ENCODE measurements around the gene SLC39A11. TPM values are rescaled to one million over a fixed set of nuclear protein-coding genes. Genes with fewer than 3 reads are reported as not detected.

Gene SLC39A11
- total and polyA plus RNA-seq, 2 of the 13 experiments (the other 11 are each of a cell fraction or from before 2014, with no cell fraction given): 17.2 to 31.5 TPM

DNA sequence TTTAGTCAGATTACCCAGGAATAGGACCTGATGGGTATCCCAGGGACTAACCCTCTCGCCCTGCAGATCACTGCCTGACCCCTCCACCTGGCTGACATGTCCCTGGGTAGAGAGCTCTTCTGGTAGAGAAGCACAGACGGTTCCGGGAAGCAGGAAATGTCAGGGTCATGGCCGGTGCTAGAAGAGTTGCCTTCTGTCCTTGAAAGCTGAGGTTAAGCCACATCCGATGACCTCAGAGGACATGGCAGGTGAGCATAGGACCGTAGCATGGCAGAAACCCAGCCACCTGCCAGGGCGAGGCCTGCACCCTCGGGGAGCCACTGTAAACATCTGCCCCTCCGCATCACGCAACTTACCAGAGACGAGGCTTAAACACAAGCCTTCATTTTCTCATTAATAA is 488.0 kb downstream of the SLC39A11 start (continued):
- TF ChIP-seq, protein P1, sequence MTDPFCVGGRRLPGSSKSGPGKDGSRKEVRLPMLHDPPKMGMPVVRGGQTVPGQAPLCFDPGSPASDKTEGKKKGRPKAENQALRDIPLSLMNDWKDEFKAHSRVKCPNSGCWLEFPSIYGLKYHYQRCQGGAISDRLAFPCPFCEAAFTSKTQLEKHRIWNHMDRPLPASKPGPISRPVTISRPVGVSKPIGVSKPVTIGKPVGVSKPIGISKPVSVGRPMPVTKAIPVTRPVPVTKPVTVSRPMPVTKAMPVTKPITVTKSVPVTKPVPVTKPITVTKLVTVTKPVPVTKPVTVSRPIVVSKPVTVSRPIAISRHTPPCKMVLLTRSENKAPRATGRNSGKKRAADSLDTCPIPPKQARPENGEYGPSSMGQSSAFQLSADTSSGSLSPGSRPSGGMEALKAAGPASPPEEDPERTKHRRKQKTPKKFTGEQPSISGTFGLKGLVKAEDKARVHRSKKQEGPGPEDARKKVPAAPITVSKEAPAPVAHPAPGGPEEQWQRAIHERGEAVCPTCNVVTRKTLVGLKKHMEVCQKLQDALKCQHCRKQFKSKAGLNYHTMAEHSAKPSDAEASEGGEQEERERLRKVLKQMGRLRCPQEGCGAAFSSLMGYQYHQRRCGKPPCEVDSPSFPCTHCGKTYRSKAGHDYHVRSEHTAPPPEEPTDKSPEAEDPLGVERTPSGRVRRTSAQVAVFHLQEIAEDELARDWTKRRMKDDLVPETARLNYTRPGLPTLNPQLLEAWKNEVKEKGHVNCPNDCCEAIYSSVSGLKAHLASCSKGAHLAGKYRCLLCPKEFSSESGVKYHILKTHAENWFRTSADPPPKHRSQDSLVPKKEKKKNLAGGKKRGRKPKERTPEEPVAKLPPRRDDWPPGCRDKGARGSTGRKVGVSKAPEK (CRISPR knock-in tag; IDR thresholded peaks at IDR 0.05; ENCODE audit: borderline replicate concordance): no peak
- TF ChIP-seq, protein P2, sequence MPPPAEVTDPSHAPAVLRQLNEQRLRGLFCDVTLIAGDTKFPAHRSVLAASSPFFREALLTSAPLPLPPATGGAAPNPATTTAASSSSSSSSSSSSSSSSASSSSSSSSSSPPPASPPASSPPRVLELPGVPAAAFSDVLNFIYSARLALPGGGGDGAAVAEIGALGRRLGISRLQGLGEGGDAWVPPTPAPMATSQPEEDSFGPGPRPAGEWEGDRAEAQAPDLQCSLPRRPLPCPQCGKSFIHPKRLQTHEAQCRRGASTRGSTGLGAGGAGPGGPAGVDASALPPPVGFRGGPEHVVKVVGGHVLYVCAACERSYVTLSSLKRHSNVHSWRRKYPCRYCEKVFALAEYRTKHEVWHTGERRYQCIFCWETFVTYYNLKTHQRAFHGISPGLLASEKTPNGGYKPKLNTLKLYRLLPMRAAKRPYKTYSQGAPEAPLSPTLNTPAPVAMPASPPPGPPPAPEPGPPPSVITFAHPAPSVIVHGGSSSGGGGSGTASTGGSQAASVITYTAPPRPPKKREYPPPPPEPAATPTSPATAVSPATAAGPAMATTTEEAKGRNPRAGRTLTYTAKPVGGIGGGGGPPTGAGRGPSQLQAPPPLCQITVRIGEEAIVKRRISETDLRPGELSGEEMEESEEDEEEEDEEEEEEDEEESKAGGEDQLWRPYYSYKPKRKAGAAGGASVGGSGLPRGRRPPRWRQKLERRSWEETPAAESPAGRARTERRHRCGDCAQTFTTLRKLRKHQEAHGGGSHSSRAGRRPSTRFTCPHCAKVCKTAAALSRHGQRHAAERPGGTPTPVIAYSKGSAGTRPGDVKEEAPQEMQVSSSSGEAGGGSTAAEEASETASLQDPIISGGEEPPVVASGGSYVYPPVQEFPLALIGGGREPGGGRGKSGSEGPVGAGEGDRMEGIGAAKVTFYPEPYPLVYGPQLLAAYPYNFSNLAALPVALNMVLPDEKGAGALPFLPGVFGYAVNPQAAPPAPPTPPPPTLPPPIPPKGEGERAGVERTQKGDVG (CRISPR knock-in tag; IDR thresholded peaks at IDR 0.05; ENCODE audit: borderline replicate concordance): no peak
- TF ChIP-seq NRL (CRISPR knock-in tag; IDR thresholded peaks at IDR 0.05; ENCODE audit: borderline replicate concordance) (peak; percentile 72), TSC22D2 (CRISPR knock-in tag; IDR thresholded peaks at IDR 0.05; ENCODE audit: borderline replicate concordance) (no peak), KDM1A (CRISPR knock-in tag; IDR thresholded peaks at IDR 0.05) (peak; percentile 56; the same call in 1 of the 2 replicates), ZNF441 (CRISPR knock-in tag; IDR thresholded peaks at IDR 0.05; ENCODE audit: borderline replicate concordance) (no peak), SP4 (CRISPR knock-in tag; IDR thresholded peaks at IDR 0.05) (no peak), PITX1 (CRISPR knock-in tag; IDR thresholded peaks at IDR 0.05) (no peak), AHR (CRISPR knock-in tag; IDR thresholded peaks at IDR 0.05) (peak; percentile 80; the same call in 1 of the 2 replicates), YEATS4 (CRISPR knock-in tag; IDR thresholded peaks at IDR 0.05; ENCODE audit: borderline replicate concordance) (no peak), ZSCAN12 (CRISPR knock-in tag; IDR thresholded peaks at IDR 0.05) (no peak), HOXA5 (CRISPR knock-in tag; IDR thresholded peaks at IDR 0.05) (no peak), ETV5 (CRISPR knock-in tag; IDR thresholded peaks at IDR 0.05; ENCODE audit: borderline replicate concordance) (peak; percentile 93), ZC3H13 (CRISPR knock-in tag; IDR thresholded peaks at IDR 0.05) (no peak), HDAC2 (CRISPR knock-in tag; IDR thresholded peaks at IDR 0.05) (peak; percentile 64; the same call in 1 of the 2 replicates), KDM5B (CRISPR knock-in tag; IDR thresholded peaks at IDR 0.05; ENCODE audit: borderline replicate concordance) (peak; percentile 26; the same call in 1 of the 2 replicates), FOXO4 (CRISPR knock-in tag; conservative IDR thresholded peaks at IDR 0.05) (no peak)
- TF ChIP-seq, protein P3, sequence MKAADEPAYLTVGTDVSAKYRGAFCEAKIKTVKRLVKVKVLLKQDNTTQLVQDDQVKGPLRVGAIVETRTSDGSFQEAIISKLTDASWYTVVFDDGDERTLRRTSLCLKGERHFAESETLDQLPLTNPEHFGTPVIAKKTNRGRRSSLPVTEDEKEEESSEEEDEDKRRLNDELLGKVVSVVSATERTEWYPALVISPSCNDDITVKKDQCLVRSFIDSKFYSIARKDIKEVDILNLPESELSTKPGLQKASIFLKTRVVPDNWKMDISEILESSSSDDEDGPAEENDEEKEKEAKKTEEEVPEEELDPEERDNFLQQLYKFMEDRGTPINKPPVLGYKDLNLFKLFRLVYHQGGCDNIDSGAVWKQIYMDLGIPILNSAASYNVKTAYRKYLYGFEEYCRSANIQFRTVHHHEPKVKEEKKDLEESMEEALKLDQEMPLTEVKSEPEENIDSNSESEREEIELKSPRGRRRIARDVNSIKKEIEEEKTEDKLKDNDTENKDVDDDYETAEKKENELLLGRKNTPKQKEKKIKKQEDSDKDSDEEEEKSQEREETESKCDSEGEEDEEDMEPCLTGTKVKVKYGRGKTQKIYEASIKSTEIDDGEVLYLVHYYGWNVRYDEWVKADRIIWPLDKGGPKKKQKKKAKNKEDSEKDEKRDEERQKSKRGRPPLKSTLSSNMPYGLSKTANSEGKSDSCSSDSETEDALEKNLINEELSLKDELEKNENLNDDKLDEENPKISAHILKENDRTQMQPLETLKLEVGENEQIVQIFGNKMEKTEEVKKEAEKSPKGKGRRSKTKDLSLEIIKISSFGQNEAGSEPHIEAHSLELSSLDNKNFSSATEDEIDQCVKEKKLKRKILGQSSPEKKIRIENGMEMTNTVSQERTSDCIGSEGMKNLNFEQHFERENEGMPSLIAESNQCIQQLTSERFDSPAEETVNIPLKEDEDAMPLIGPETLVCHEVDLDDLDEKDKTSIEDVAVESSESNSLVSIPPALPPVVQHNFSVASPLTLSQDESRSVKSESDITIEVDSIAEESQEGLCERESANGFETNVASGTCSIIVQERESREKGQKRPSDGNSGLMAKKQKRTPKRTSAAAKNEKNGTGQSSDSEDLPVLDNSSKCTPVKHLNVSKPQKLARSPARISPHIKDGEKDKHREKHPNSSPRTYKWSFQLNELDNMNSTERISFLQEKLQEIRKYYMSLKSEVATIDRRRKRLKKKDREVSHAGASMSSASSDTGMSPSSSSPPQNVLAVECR (CRISPR knock-in tag; IDR thresholded peaks at IDR 0.05; ENCODE audit: borderline replicate concordance): peak; percentile 30; the same call in 1 of the 2 replicates

Measured in HepG2 (cell line).